DMS153 (cell line): Measurements from ENCODE around the gene ILKAP.

ENCODE experiments used
- DNase-seq: peaks from one replicate; lab custom pipeline; 2025; lab: John Stamatoyannopoulos, UW

ILKAP gene

DNA sequence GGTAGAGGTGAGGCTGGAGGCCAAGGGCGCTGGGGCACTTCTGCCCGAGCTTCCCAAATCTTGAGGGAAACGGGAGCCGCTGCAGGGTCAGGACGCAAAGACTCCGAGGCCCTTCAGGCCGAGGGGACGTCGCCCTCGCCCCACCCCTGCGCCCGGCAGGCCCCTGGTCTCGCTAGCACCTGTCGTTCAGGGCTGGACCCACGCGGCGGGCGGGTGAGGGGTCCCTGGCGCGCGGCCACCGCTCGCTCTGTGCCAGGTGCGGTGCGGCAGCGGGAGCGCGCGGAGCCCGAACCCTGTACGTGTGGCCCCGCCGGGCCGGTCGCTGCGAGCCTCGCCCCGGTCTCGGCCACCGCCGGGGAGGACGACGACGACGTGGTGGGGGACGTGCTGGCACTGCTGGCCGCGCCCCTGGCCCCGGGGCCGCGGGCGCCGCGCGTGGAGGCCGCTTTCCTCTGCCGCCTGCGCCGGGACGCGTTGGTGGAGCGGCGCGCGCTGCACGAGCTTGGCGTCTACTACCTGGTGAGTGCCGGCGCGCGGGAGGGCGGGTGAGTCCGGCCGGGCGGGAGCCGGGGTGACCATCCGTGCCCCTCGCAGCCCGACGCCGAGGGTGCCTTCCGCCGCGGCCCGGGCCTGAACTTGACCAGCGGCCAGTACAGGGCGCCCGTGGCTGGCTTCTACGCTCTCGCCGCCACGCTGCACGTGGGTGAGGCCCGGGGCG is 39.9 kb downstream of the ILKAP start:
- DNase-seq = no peak

DNA sequence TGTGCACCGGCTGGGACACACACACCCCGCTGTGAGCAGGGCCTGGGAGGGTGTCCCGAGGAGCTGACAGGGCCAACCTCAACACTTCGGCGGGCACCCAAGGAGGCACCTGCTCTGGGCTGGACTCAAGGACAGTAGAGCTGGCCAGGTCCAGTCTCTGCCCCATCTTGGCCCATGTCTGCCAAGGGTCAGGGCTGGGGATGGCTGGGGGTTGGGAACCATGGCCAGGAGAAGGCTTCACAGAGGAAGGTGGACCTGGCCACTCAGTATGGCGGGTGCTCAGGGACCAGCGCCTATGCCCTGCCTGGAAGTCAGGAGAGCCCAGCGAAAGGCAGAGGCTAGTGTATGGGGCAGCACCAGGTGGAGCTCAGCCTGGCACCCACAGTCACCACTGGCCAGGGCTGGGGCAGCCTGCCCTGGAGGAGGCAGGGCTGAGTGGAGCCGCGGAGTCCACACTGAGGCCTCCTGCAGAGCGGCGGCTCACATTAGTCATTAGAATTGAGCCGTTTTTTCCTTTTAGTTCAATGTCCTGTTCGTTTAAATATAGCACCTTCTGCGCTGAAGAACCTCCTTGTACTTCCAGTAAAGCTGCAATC is 40.6 kb downstream of the ILKAP start:
- DNase-seq = no peak

DNA sequence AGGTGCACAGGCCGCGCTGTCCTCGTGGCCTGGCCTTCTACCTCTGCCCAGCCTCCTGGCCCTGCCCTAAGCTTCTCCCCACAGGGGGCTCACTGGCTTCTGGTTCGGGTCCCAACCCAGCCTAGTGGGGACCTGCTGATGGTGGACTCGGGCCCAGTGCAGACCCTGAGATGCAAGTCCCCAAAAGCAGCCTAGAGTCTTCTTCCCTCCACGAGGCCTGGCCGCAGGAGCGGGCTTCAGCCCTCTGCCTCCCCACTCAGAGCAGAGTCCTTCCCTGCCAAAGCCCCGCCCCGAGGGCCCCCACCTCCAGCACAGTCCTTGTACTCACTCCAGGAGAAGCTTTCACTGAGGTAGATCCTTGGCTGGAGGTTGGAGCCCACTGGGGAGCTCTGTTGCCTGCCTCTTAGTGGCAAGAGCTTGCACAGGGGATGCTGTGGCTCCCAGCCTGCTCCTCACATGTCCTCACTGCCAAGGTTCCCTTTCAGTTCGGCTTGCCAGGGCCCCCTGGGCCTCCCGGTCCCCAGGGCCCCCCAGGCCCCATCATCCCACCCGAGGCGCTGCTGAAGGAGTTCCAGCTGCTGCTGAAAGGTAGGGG is 41.1 kb downstream of the ILKAP start:
- no peak for DNase-seq

DNA sequence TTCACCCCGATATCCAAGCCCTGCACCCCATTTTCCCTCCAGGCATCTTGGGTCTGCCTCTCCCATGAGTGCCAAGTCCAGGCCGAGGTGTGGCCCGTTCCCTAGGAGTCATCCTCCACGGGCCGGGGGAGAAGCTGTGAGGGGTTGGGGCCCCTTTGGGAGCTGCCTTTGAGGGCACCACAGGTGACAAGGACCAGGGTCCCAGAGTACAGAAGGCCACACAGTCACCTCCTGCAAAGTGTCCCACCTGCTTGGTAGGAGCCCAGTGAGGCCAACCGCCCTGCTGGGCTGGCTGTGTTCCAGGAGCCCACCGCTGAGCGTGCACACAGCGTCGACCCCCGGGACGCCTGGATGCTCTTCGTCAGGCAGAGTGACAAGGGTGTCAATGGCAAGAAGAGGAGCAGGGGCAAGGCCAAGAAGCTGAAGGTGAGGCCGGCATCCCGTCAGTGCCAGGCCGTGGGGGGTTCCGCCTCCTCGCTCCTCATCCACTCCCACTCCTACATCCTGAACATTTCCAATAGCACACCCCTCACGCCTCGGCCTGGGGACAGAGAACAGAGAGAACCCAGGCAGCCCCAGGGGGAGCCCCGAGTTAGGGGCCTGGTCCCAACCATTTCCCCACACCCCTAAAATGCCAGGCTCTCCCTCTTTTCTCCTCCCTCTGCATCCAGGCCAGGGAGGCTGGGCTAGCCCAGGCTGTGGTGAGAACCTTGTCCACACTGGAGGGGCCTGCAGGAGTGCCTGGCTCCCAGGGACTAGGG is 42.0 kb downstream of the ILKAP start:
- DNase-seq = no peak

DNA sequence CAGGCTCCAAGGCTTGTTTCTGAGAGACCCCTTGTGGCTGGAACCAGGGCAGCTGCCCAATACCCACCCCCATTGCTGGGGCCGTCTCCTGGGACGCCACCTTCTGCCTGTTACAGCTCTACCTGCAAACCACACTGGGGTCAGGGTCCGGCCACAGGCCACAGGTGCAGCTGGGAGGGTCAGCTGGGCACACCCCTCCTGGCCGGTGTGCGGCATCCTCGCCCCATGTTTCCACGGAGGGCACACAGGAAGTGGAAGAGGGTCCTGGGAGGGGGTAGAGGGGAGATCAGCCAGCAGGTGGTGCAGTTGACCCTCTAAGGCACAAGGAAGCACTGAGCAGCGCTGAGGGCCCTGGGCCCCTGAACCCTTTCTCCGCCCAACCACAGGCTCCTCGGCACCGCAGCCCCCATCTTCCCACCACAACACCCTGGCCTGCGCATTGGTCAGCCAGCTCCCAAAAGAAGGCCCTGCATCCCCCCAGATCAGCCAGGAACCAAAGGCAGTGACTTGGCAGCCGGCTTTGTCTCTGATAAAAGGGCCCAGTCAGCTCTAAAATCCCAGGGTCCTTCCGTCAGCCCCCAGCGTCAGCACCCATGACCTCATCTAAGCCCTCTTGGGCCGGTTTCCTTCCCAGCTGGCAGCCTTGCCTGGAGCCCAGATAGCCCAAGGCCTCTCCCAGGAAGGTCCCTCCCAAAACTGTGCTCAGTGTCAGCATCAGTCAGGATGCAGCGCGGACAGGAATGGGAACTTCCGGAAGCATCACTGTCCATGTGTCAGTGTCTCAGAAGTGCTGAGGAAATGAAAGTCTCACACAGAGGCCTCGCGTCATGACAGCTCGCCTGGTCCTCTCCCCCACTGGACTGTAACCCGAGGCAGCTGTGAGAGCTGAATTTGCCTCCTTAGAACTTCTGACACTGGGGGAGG is 43.0 kb downstream of the ILKAP start:
- DNase-seq = no peak

DNA sequence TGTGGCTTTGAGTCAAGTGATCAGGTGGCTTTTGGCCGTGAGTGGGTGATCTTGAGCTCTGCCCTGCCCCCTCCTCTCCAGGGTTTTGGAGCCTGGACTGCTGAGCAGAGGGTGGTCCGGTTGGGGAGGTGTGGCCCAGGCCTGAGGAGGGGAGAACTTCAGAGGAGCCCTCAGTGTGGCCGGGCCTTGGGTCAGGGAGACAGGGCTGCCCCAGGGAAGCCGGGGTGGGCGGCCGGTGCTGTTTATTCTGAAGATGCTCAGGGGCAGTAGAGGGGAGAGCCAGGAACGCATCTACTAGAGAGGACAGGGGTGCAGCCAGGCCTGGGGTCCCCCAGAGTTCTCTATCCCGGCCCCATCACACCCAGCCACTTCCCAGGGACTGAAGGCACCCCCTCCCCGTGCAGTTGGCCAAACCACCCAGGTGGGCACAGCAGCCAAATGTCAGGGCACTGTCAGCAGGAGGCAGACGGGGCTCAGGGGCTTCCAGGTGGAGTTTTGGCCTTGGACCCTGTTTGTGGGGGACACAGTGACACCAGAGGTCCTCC is 43.8 kb downstream of the ILKAP start:
- no peak for DNase-seq

DNA sequence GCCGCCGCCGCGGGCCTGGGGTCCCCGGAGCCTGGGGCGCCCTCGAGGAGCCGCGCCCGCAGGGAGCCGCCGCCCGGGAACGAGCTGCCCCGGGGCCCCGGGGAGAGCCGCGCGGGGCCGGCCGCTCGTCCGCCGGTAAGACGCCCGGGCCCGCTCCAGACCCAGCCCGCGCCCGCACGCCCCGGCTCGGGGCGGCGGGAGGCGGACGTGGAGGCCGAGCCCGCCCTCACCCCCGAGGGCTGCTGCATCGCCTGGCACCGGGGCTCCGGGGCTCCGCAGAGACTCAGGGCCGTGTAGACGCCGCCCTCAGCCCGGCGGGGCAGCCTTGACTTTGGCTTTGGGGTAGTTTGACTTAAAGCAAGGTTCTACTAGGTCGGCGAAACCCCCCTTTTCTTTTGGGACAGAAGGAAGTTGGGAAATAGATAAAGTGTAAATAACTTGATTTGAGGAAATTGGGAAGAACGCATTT is 44.4 kb downstream of the ILKAP start:
- DNase-seq = no peak

DNA sequence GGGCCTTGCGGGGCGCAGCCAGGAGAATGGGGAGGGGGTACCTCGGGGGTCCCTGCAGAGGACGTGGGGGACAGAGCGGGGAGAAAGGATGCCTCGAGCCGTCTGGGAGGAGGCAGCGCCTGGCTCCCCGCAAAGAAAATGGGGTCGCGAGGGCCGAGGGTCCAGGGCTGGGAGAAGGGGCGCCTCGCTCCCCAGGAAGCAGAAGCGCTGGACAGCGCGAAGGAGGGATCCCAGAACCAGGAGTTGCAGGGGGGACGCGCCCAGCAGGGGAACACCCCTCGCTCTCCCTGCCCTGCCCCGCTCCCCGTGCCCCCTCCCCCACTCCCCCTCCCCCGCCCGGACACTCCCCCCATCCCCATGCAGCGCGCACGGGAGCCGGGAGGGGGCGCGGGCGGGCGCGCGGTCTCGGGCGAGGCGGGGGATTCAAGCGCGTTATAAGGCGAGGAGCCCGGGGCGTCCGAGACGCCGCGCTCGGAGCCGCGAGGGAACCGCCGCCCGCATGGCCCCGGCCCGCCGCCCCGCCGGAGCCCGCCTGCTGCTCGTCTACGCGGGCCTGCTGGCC is 44.9 kb downstream of the ILKAP start, which contains the start of gene ERFE:
ERFE (plus strand) TSS at position 462 of the 562 bp plus-strand sequence; CDS start at position 500, 38 bp downstream.
- DNase-seq = peak; percentile 35

DNA sequence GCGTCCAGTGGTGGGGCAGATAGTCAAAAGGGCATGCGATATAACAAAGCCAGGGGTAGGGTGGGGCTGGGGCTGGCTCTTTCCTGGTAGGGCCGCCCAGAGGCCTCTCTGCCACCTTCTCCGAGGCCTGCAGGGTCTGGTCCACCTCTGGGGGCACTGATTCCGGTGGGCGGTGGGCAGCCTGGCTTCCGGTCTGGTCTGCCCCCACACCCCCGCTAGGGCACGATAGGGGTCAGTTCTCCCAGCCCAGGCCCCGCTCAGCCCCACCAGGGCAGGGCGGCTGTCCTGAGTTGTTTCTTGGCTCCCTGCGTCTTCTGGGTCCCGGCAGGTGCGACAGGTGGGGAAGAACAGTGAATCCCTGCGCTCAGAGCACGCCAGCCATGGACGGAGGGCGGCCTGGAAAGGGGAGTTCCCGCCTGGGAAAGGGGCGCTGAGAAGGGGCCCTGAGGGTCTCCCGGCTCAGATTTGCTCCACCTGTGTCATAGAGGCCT is 45.4 kb downstream of the ILKAP start:
- peak; percentile 44 for DNase-seq

DNA sequence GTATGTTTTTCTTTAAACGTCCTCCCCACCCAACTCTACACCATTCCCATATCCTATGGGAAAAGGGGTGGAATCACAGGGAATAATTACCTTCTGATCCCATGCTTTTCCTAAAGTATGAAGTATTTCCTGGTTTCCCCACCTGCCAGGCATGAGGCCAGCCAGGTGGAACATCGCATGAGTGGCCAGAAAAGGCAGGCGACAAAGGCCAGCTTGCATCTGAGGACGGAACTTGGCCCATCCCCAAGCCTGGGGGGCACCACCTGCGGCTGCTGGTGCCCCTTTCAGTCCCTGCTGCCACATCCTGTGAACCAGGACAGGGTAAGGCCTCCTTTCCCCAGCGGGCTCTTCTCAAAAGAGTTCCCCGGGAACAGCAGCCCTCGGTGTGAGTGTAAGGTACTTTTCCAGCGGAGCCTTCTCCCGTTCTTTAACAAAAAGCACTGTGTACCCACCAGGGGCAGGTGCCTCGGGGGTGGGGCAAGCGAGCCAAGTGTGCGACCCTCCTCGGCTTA is 45.9 kb downstream of the ILKAP start:
- peak; percentile 78 for DNase-seq

DNA sequence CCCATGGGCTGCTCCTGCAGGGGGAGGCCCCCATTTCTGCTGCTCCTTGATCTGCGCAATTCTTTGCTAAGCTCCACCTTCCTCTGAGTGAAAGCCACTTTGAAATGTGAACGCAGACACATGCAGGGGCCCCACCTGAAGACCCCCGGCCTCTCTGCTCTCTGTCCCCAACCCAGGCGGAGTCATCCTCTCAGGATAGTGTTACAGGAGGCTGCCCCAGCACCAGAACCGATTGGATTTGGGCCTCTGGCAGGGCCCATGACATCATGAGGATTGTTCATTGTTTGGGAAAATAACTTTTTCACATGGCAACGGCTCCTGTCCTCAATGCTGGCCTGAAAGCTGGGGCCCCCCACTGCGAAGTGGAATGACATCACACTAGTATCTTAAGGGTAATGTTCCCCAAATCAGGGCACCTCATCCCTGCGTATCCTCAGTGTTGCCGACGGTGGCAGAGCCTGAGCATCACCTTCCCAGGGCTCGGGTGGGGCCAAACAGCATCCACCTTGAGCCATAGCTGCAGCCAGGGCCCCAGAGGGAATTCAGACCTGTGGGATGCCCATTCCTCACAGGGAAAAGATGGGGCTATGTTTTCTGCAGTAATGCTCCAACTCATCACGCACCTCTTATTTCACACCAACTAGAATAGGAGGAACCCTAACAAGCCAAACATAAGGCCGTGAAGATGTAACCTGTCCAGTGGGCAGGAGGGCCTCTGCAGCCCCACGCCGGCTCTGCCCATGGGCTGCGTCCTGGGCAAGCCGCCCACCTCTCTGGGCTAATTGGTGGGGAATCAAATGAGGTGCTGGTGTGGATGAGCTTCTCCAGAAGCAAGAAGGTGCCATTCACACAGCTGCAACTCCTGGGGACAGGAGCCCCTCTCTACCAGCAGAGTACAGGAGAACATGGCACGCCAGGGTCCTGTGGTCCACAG is 47.5 kb downstream of the ILKAP start:
- no peak for DNase-seq

DNA sequence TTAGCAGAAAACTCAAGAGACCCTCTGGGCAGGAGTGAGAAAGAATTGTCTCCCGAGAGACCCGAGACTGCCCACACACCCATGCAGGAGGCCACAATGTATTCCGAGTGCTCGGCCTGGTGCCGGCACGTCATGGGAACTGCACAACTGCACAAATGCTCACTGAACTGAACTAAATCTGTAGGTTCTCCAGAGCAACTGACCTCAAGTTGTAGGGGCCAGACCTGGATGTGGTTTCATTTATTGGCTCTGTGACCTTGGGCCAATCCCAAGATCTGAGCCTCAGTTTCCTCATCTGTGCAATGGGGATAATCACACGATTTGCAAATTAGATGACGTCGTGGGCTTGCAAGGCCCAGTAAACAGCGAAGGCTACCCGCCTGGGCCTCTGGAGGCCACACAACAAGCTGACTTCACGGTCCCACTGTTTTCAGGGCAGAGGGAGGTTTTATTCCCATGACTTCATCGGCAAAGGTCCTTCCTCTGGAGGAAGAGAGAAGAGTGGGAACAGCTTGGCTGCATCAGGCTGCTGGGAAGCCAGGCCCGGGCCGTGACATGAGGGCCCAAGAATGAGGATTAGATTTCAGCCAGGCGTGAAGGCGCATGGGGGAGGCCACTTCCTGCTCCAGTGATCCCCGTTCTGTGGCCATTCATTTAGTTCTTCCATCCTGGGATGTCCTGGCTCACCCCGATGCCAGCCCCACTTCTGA is 48.3 kb downstream of the ILKAP start:
- no peak for DNase-seq

DNA sequence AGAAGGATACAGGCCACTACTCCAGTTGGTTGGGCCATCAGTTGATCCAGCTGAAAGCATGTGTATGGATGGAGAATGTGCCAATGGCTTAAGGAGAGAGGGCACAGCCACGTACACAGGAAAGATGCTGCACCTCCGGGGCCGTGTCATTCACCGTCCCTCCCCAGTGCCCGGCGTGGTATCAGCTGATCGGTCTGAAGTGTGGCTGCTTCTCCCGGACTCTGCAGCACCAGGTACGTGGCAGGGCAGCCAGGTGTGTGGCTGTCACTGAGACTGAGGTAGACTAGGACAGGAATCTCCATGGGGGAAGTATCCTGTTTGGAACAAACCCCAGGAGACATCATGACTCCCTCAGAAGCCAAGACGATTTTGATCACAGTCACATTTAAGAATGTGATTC is 48.9 kb downstream of the ILKAP start:
- no peak for DNase-seq

DNA sequence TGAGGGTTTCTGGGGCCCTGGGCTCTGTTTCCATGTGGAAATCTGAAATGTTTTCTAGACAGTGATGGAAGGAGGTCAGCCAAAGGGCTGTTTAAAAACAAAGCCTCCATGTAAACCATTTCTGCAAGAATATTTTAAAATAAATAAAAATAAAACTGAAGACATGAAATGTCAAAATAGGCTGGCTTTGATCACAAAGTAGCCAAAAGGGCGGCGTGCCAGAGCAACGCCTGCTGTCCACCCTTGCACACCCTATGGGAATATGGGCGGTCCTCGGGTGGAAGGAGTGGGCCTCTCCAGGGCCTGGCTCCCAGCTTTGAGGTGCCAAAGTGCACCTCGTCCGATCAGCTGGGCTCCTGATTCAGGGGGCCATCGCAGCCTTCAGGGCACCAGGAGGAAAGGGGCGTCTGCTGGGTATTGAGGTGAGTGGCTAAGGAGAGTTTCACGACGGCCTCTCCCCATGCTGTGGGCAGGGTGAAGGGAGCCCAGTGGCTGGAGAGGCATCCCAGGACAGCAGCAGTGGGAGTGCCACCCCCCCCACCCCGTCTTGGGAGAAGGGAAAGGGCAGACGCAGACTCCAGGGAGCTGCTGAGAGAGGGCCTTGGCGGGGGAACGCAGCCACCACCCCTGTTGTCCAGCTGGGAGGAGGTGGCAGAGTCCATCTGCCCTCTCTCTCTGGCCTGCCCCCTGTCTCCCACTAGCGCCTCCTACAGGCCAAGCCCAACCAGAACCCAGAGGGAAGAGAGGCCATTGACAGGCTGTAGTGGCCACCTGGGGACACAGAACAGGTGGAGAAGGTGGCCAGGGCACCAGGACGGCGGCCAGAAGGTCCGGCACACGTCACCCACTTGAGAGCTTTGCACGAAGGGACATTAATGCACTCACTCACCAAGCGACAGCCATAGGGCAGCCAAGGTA is 50.5 kb downstream of the ILKAP start:
- no peak for DNase-seq

DNA sequence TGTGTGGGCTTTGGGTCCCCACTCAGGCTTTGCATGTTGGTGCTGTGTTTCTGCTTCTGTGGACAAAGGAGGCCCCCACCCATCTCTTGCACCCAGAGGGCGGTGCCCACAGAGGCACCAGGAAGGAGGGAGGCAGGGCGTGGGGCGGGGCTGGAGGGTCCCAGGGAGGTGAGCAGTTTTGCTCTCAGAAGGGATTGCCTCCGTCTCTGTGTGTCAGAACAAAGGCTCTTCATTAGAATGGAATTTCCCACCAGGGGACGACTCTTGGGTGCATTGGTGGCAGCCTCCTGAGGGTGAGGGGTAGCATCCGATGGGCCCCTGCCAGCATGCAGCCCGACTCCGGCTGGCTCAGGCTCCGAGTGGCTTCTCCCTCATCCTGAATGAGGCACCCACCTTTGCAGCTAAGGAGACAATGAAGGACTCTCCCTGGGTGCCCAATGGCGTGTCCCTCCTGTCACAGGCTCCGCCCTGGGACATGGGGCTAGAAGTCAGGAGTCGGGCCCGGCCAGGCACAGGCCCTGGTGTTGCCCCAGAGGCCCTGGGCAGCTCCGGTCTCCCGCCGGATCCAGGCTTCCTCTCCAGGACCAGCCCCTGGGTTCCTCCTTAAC is 51.8 kb downstream of the ILKAP start:
- DNase-seq = no peak

DNA sequence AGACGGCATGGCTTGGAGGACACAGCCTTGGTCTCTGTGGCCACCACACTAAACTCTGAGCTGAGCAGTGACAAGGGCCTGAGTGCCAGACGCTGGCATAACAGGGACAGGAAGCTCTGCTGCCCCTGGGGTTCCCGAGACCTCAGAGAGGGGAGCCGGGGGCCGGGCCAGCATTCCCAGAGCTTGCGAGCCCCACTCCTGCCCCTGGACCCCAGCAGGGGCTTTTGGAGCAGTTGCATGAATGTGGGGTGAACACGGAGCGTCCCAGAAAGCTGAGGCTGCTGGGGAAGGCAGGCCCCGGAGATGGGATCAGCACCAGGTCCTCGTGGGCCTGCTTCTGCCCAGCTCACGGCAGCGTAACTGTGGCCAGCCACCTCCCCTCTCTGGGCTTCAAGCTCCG is 52.3 kb downstream of the ILKAP start:
- DNase-seq = no peak

DNA sequence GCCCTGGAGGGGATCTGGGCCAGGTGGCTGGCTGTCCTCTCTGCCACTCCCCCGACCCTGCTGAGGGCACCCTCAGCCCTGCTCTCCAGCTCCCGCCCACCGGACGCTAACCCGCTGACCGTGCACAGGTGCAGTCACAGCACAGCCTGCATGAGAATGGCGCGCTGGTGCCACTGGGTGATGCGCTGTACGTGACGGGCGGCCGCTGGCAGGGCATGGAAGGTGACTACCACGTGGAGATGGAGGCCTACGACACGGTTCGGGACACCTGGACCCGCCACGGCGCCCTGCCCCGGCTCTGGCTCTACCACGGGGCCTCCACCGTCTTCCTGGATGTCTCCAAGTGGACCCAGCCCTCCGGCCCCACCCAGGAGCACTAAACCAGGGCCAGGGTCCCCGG is 52.8 kb downstream of the ILKAP start:
- DNase-seq = no peak
